Measurements from ENCODE around the gene FBLN5.
A peak's percentile ranks its signal among the peaks of the same experiment; 100 is the strongest.

FBLN5 gene

GRCh38 chr14:91835197-91835919 lies 112.1 kb downstream of the FBLN5 start:
- peak overlapping the region; percentile 43 for H3K4me3 ChIP-seq (ENCODE audit: low read depth, low read length)
- no peak for TF ChIP-seq CTCF (IDR thresholded peaks at IDR 0.05; ENCODE audit: borderline replicate concordance, insufficient read depth, low read depth, low read length)

GRCh38 chr14:91834571-91834970 lies 112.9 kb downstream of the FBLN5 start:
- no peak overlapping the region for H3K4me3 ChIP-seq (ENCODE audit: low read depth, low read length)
- TF ChIP-seq CTCF (IDR thresholded peaks at IDR 0.05; ENCODE audit: borderline replicate concordance, insufficient read depth, low read depth, low read length) = no peak

GRCh38 chr14:91831337-91831736 lies 116.2 kb downstream of the FBLN5 start:
- TF ChIP-seq CTCF (IDR thresholded peaks at IDR 0.05; ENCODE audit: borderline replicate concordance, insufficient read depth, low read depth, low read length) = no peak
- no peak overlapping the region for H3K4me3 ChIP-seq (ENCODE audit: low read depth, low read length)

GRCh38 chr14:91830777-91831176 lies 116.7 kb downstream of the FBLN5 start:
- H3K4me3 ChIP-seq (ENCODE audit: low read depth, low read length) = no peak overlapping the region
- TF ChIP-seq CTCF (IDR thresholded peaks at IDR 0.05; ENCODE audit: borderline replicate concordance, insufficient read depth, low read depth, low read length) = no peak

GRCh38 chr14:91829511-91829910 lies 118.0 kb downstream of the FBLN5 start:
- H3K4me3 ChIP-seq (ENCODE audit: low read depth, low read length) = no peak overlapping the region
- TF ChIP-seq CTCF (IDR thresholded peaks at IDR 0.05; ENCODE audit: borderline replicate concordance, insufficient read depth, low read depth, low read length) = no peak

- no peak overlapping the region for H3K4me3 ChIP-seq (ENCODE audit: low read depth, low read length)
These were observed 119.7 kb downstream of the FBLN5 start for GRCh38 chr14:91827746-91828145.

More at GRCh38 chr14:91827746-91828145, 119.7 kb downstream of the FBLN5 start:
- TF ChIP-seq CTCF (IDR thresholded peaks at IDR 0.05; ENCODE audit: borderline replicate concordance, insufficient read depth, low read depth, low read length) = no peak
